Epithelial cell of alveolus of lung (primary cell): ENCODE measurements around the gene KIF1B. TPM values are rescaled to one million over a fixed set of nuclear protein-coding genes. Genes with fewer than 3 reads are reported as not detected.

Experiments
- total RNA-seq: library from RNA; depleted of rRNA; stranded (reverse); fragments of >200 nt; gene quantifications from 2 replicates; pipeline ENCODE4 v1.2.1, GENCODE V29; 2015

Gene KIF1B
- 20.4 and 27.8 TPM in 2 replicates for total RNA-seq

GRCh38 chr1:10209905-10210810 is at the start of gene KIF1B:
Gene KIF1B (plus strand): TSS chr1:10210570. CDS start chr1:10232329, 21,759 bp downstream.

DNA sequence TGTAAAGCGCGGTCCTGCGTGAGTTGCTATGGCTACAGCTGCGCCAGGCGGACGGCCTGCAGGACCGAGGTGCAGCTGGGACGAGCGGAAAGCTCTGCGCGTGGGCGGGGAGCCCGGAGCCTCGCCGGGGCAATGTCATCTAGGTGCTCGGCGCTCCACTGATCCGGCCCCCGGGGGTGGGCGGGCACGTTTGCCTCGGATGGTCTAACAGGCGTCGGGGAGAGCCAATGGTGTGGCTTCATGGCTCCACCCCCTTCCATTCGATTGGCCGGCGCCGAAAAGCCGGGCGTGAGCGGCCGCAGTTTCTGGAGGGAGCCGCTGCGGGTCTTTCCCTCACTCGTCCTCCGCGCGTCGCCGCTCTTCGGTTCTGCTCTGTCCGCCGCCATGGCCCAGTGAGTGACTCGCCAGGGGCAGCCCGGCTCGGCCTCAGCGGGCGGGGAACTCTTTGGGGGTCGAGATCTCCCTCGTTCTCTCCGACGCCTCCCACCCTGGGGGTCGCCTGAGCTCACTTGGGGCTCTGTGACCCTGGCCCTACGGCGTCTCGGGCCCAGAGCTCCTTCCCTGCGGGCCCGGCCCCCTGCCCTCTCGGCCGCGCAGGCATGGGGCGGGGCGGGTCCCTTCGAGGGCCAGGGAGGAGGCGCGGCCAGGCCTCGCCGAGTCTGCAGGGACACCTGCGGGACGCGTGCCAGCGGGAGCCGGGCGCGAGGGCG is 188.5 kb downstream of the KIF1B start, which contains the start of gene PGD:
Gene PGD, plus strand, starts transcription at position 331 of the 710 bp plus-strand sequence. Its CDS starts 54 bp downstream, at position 385.

DNA sequence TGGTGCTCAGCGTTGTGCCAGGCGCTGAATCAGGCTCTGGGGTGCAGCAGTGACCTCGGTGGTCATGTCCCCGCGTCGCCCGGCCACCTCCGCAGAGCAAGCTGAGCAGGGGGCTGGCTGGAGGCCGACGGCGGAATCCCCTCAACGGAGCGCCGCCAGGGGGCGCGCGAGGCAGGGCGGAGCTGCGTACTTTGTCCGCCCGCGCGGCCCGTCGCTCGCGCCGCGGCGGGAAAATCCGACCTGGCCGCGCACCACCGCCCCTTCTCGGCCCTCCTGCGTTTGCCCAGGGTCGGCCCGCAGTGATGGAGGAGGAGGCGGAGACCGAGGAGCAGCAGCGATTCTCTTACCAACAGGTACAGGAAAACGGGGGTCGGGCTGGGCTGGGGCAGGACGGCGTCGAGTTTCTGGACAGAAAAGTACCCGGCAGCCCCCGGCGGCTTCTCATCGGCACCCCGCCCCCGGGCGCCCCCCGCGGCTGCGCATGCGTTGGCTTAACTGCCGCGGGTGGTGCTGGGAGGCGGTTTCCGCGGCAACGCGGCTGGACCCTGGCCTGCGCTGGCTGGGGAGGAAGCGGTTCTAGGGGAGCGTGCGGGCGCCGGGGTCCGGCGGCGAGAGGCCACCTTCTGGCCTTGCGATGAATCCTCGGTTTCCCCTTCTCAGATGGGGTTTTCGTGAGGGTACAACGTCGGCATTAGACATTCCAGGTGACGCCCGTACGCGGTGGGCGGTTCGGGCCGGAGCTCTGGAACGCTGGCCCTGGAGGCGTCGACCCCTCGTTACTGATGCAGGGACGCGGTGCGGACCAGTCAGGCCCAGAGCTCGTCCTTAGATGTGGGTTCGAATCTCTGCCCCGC is 220.1 kb downstream of the KIF1B start, which contains the start of gene CENPS:
Gene CENPS, plus strand, starts transcription at position 218 of the 854 bp plus-strand sequence. Its CDS starts 85 bp downstream, at position 303.

Other genes with a start within 250 kb of the KIF1B start
- gene RBP7, start 213.3 kb upstream of the KIF1B start, total RNA-seq, result not detected in 2 replicates
- 31.0 and 35.4 TPM in 2 replicates for gene UBE4B, start 177.6 kb upstream of the KIF1B start, total RNA-seq
- gene PGD, start 188.5 kb downstream of the KIF1B start, total RNA-seq, result 110 and 327 TPM in 2 replicates
- 7.8 and 9.7 TPM in 2 replicates for gene CENPS, start 219.9 kb downstream of the KIF1B start, total RNA-seq
- gene CORT, start 239.5 kb downstream of the KIF1B start, total RNA-seq, result not detected in 2 replicates